Muscle of leg (tissue), 16 donors: Measurements from ENCODE around the gene HECTD2. TPM values are rescaled to one million over a fixed set of nuclear protein-coding genes. Genes with fewer than 3 reads are reported as not detected.
A peak's percentile ranks its signal among the peaks of the same experiment; 100 is the strongest.
"Not testable (repeated sequence)": the region's sequence is repeated elsewhere in the genome, so short reads cannot be mapped to it uniquely, and the experiment has no call there.

ENCODE experiments used
- DNase-seq: peaks from one replicate; pipeline ENCODE4 v3.0.0; 2013
- H3K27ac ChIP-seq: one replicate; pipeline ENCODE4 v1.5.1; 2013; ENCODE audit warnings: mild to moderate bottlenecking, low read length, control low read depth
- H3K27me3 ChIP-seq: one replicate; pipeline ENCODE4 v1.6.1; 2013; ENCODE audit warnings: low read length; ENCODE audit not compliant: control insufficient read depth, insufficient read depth
- H3K36me3 ChIP-seq: one replicate; pipeline ENCODE4 v1.6.1; 2013; ENCODE audit warnings: low read length; ENCODE audit not compliant: control insufficient read depth, insufficient read depth
- H3K4me1 ChIP-seq: one replicate; pipeline ENCODE4 v1.6.1; 2013; ENCODE audit warnings: low read length; ENCODE audit not compliant: control insufficient read depth, insufficient read depth
- H3K4me3 ChIP-seq: one replicate; pipeline ENCODE4 v1.5.1; 2013; ENCODE audit warnings: low read length, control low read depth
- H3K9me3 ChIP-seq: replicated peaks from 2 replicates; pipeline ENCODE4 v1.6.1; 2013; ENCODE audit warnings: low read depth, low read length; ENCODE audit not compliant: control insufficient read depth
- WGBS: methylation state at CpG from one replicate; pipeline ENCODE4 v1.1.5; 2013; ENCODE audit warnings: missing lambda C conversion rate; ENCODE audit not compliant: insufficient coverage; 5-methylcytosine and 5-hydroxymethylcytosine counted together
- long read RNA-seq, 11 donors: transcript quantifications; one replicate each; lab custom pipeline, GENCODE V29; 2026
- polyA plus RNA-seq, 8 donors: library from polyadenylated mRNA; unstranded; fragments of 120-200 nt; gene quantifications; one replicate each; pipeline versions ENCODE4 v1.2.1 to v1.2.3, GENCODE V29; 2013; ENCODE audit warnings: inconsistent platforms in 1 of 8, low replicate concordance in 1 of 8; ENCODE audit not compliant: insufficient read length in 8 of 8, insufficient read depth in 1 of 8
- total RNA-seq: library from RNA; stranded (reverse); fragments of 120-200 nt; gene quantifications from one replicate; pipeline ENCODE4 v1.2.4, GENCODE V29; 2013

The HECTD2 gene, protein sequence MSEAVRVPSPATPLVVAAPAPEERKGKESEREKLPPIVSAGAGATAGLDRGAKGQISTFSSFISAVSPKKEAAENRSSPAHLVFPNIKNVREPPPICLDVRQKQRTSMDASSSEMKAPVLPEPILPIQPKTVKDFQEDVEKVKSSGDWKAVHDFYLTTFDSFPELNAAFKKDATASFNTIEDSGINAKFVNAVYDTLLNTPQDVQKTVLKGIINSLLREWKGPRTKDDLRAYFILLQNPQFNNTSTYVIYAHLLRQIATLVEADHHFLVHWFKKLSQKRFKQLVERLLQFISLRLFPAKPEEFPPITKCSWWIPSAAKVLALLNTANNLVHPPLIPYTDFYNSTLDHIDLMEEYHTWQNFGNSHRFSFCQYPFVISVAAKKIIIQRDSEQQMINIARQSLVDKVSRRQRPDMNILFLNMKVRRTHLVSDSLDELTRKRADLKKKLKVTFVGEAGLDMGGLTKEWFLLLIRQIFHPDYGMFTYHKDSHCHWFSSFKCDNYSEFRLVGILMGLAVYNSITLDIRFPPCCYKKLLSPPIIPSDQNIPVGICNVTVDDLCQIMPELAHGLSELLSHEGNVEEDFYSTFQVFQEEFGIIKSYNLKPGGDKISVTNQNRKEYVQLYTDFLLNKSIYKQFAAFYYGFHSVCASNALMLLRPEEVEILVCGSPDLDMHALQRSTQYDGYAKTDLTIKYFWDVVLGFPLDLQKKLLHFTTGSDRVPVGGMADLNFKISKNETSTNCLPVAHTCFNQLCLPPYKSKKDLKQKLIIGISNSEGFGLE
- 13.5 TPM for total RNA-seq
- polyA plus RNA-seq, result 10 to 100 TPM; 11.7 to 17.9 (median 14.1) TPM
- long read RNA-seq, donor 1, result 0 reads
- long read RNA-seq, donor 2, result 0 reads
- long read RNA-seq, donor 3, result 0 reads
- long read RNA-seq, donor 4, result 0 reads
- long read RNA-seq, donor 5, full-length matches to known transcripts, result 8 of 8 reads
- long read RNA-seq, donor 5, partial matches to known transcripts, result 0 of 8 reads
- long read RNA-seq, donor 5, other reads (novel, unspliced or antisense), result 0 of 8 reads
- long read RNA-seq, donor 6, full-length matches to known transcripts, result 7 of 7 reads
- long read RNA-seq, donor 6, partial matches to known transcripts, result 0 of 7 reads
- long read RNA-seq, donor 6, other reads (novel, unspliced or antisense), result 0 of 7 reads
- long read RNA-seq, donor 7, full-length matches to known transcripts, result 1 of 1 reads
- long read RNA-seq, donor 7, partial matches to known transcripts, result 0 of 1 reads
- long read RNA-seq, donor 7, other reads (novel, unspliced or antisense), result 0 of 1 reads
- long read RNA-seq, donor 8, full-length matches to known transcripts, result 2 of 58 reads
- long read RNA-seq, donor 8, partial matches to known transcripts, result 56 of 58 reads
- long read RNA-seq, donor 8, other reads (novel, unspliced or antisense), result 0 of 58 reads
- long read RNA-seq, donor 9, result 0 reads
- long read RNA-seq, donor 10, full-length matches to known transcripts, result 5 of 10 reads
- long read RNA-seq, donor 10, partial matches to known transcripts, result 5 of 10 reads
- long read RNA-seq, donor 10, other reads (novel, unspliced or antisense), result 0 of 10 reads
- long read RNA-seq, donor 11, result 0 reads

DNA sequence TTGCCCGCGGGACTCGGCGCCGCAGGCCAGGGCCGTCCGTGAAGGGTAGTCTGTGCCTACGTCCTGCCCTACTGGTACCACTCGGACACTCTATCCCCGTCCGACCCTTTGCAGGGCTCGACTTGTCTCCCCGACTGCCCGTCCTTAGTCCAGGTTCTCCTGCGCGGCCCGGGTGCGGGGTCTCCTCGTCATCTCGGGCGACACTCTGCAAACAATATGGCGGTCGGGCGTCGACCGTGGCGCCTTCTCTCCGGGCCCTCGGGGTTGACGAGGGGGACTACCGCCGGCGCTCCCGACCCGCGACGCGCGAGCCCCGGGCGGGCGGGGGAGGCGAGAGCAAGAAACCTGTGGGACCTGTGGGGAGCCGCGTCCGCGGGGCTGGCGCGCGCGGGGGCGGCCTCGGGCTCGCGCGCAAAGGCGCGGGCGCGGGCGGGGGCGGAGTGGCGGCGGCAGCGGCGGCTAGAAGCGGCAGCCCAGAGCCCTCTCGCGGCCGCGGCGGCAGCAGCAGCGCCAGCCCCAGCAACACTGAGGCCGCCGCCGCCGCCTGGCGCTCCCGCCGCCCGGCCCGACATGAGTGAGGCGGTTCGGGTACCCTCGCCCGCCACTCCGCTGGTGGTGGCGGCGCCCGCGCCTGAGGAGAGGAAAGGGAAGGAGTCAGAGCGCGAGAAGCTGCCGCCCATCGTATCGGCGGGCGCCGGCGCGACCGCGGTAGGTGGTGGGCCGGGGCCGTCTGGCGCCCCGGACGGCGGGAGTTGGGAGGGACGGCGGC lies at the start of gene HECTD2:
Gene HECTD2 (plus strand): TSS at position 476 of the 769 bp plus-strand sequence. CDS start 95 bp downstream, at position 571.
- under 1% methylated on average over 111 of the region's 111 CpGs for WGBS

DNA sequence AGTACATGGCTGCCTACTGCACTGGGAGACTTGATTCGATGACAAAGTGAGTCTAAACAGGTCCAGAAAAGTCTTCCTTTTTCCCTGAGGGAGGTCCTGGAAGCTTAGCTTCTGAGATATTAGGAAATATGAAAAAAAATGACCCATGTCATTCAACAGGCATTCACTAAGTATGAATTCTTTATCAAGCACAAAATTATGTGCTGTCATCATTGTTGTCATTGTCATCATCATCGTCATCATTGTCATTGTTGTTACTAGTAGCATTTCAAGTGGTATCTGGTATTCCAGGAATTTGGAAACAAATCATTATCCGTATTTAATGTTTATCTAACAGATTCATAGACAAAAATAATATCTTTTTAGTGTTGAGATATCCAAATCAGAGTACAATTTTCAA lies 49.7 kb upstream of the HECTD2 start:
- no peak for DNase-seq
- no peaks in the 10 kb centered on the region for H3K27me3 ChIP-seq
- H3K36me3 ChIP-seq, result no peaks in the 10 kb centered on the region
- H3K9me3 ChIP-seq, result no peaks in the 10 kb centered on the region
- no peaks in the 10 kb centered on the region for H3K4me1 ChIP-seq
- WGBS, result no CpG with 5 or more reads among the region's 3 CpGs
- no peak overlapping the region for H3K4me3 ChIP-seq
- H3K27ac ChIP-seq, result no peak overlapping the region

More for the DNA sequence above, at the start of gene HECTD2:
- Histone ChIP-seq H3K36me3 (no peaks in the 10 kb centered on the region), H3K27me3 (no peaks in the 10 kb centered on the region), H3K4me1 (peaks cover 4% of the 10 kb centered on the region), H3K27ac (peak within 1 kb of the TSS; percentile 99), H3K9me3 (no peaks in the 10 kb centered on the region), H3K4me3 (peak within 1 kb of the TSS; percentile 93)
- peak; percentile 93 for DNase-seq

DNA sequence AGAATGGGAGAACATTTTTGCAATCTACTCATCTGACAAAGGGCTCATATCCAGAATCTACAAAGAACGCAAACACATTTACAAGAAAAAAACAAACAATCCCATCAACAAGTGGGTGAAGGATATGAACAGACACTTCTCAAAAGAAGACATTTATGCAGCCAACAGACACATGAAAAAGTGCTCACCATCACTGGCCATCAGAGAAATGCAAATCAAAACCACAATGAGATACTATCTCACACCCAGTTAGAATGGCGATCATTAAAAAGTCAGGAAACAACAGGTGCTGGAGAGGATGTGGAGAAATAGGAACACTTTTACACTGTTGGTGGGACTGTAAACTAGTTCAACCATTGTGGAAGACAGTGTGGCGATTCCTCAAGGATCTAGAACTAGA lies 44.6 kb upstream of the HECTD2 start:
- no CpG with 5 or more reads among the region's 3 CpGs for WGBS
- not testable (repeated sequence) for H3K36me3 ChIP-seq

DNA sequence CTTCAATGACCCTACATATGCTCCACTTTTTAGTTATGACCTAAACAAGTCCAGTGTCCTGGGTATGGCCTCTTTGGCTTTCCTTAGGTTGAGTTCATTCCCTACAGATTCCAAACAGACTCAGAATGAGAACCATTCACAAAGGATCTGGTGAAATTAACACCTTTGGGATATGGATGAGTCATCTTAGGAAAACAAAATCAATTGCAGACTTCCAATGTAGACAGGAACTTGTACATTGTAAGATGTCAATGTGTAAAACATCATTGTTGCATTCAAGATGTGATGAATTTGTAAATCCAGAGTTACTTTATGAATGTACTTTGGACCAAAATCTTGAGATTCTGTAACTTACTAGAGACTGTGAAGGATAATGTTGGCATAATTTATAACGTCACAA lies 43.4 kb upstream of the HECTD2 start:
- Histone ChIP-seq H3K9me3 (no peaks in the 10 kb centered on the region), H3K4me3 (no peak overlapping the region), H3K27ac (no peak overlapping the region), H3K27me3 (no peaks in the 10 kb centered on the region), H3K4me1 (no peaks in the 10 kb centered on the region), H3K36me3 (no peaks in the 10 kb centered on the region)
- no CpG with 5 or more reads among the region's 1 CpG for WGBS
- DNase-seq, result no peak

More for the DNA sequence above, 44.6 kb upstream of the HECTD2 start:
- not testable (repeated sequence) for H3K4me3 ChIP-seq, H3K27ac ChIP-seq, H3K9me3 ChIP-seq, H3K27me3 ChIP-seq, DNase-seq, H3K4me1 ChIP-seq

DNA sequence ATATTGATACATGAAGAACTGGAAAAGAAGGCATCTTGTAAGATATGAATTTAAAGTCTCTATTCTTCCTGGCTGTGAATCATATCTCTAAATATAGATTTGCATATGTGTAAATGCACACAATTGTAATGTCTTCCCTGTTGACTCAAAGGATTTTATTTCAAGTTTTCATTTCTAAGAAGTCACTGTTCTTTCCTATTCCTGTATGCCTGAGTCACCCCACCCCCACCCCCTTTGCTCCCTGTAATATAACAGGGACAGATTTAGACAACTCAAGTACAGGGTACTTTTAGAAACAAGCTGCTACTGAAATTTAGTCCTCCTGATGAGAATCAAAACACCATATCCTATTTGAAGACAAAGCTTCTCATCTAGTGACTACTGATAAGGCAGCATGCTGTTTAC lies 43.0 kb upstream of the HECTD2 start:
- H3K4me1 ChIP-seq, result no peaks in the 10 kb centered on the region
- no peak for DNase-seq
- H3K9me3 ChIP-seq, result no peaks in the 10 kb centered on the region
- no peaks in the 10 kb centered on the region for H3K36me3 ChIP-seq
- no peak overlapping the region for H3K4me3 ChIP-seq
- H3K27me3 ChIP-seq, result no peaks in the 10 kb centered on the region
- H3K27ac ChIP-seq, result no peak overlapping the region

DNA sequence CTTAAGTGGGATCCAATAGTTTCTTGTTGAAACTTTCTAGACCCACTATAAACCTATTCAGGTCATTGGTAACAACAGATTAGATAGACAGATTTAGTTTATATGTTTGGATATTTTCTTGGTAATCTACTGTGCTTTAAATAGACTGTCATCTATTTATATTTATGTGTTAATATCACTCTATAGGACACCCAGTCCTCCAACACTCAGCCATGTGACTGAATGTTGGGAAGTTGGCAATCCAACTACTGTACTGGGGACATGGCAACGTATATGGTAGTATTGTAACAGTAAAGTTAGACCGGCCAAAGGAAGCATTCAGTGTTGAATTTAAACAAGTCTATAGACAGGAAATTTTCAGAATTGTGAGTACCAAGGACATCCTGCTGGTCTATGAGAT lies 42.6 kb upstream of the HECTD2 start:
- Histone ChIP-seq H3K27me3 (no peaks in the 10 kb centered on the region), H3K36me3 (no peaks in the 10 kb centered on the region), H3K4me1 (no peaks in the 10 kb centered on the region), H3K27ac (no peak overlapping the region), H3K4me3 (no peak overlapping the region), H3K9me3 (no peaks in the 10 kb centered on the region)
- WGBS, result no CpG with 5 or more reads among the region's 2 CpGs
- DNase-seq, result no peak

DNA sequence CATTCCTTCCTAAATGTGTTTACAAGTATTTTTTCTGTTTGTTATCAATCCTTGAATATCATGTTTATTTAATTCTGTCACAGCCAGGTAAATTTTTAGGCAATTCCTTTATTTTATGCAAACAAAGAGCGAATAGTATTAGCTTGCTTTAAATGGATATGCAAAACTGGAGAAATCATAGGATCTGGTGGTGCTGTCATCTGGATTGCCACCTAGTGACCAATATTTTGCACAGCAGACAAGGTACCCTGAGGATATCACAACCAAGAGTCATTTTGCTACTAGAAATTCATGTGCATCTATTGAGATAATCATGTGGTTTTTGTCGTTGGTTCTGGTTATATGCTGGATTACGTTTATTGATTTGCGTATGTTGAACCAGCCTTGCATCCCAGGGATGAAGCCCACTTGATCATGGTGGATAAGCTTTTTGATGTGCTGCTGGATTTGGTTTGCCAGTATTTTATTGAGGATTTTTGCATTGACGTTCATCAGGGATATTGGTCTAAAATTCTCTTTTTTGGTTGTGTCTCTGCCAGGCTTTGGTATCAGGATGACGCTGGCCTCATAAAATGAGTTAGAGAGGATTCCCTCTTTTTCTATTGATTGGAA lies 40.1 kb upstream of the HECTD2 start:
- DNase-seq, H3K36me3 ChIP-seq, H3K27me3 ChIP-seq, H3K9me3 ChIP-seq, H3K4me1 ChIP-seq, H3K4me3 ChIP-seq, H3K27ac ChIP-seq: not testable (repeated sequence)
- WGBS, result no CpG with 5 or more reads among the region's 6 CpGs

DNA sequence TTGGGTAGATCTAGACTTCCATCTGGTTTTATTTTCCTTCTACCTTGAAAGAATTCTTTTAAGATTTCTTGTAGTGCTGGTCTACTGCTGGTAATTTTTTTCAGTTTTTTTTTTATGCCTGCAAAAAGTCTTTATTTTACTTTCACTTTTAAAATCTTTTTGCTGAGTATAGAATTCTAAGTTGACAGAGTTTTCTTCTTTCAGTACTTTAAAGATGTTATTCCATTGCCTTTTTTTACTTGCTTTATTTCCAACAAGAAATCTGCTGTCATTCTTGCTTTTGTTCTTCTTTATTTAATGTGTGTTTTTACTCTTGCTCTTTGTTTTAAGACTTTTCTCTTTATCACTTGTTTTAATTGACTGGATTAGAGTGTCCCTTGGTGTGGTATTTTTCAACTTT lies 36.1 kb upstream of the HECTD2 start:
- H3K4me1 ChIP-seq, result no peaks in the 10 kb centered on the region

DNA sequence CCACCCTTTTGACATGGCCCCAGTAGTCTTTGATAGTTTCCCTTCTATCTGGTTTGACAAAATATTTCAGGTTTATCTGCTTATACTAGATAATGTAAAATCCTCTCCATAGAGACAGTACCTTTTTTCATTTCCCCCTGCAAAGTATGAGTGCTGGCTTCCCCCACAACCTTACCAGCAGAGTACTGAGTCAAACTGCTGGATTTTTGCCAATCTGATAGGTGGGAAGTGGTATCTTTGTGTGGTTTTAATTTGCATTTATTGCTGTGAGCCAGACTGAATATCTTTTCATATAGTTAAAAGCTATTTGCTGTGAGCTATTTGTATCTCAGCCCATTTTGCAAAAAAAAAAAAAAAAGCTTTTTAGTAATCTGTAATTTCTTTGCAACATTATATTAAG lies 32.1 kb upstream of the HECTD2 start:
- H3K4me1 ChIP-seq, result peaks cover 6% of the 10 kb centered on the region
- DNase-seq, result no peak

More for the DNA sequence above, 36.1 kb upstream of the HECTD2 start:
- no peak overlapping the region for H3K27ac ChIP-seq
- no peaks in the 10 kb centered on the region for H3K36me3 ChIP-seq
- DNase-seq, result no peak
- H3K27me3 ChIP-seq, result no peaks in the 10 kb centered on the region
- H3K9me3 ChIP-seq, result peaks cover 12% of the 10 kb centered on the region
- no peak overlapping the region for H3K4me3 ChIP-seq

More for the DNA sequence above, 32.1 kb upstream of the HECTD2 start:
- Histone ChIP-seq H3K4me3 (no peak overlapping the region), H3K36me3 (no peaks in the 10 kb centered on the region), H3K27ac (no peak overlapping the region), H3K27me3 (no peaks in the 10 kb centered on the region), H3K9me3 (peaks cover 12% of the 10 kb centered on the region)
